Lung (tissue), 12 donors: ENCODE measurements around the gene TRIM47. TPM values are rescaled to one million over a fixed set of nuclear protein-coding genes. Genes with fewer than 3 reads are reported as not detected.
A peak's percentile ranks its signal among the peaks of the same experiment; 100 is the strongest.

Experiments used
- ATAC-seq: fragments of 200-7000 bp; cut with Tn5 transposase; one replicate; pipeline ENCODE4 v1.9.1; 2020; ENCODE audit warnings: moderate number of reproducible peaks; ENCODE audit not compliant: insufficient read depth, low FRiP score
- DNase-seq, 3 donors: peaks; one replicate each; pipeline ENCODE4 v3.0.0-alpha.2; 2013 to 2017
- H3K27ac ChIP-seq, 2 donors: one replicate each; pipeline ENCODE4 v1.5.1; 2013; ENCODE audit warnings: mild to moderate bottlenecking in 2 of 2, moderate library complexity in 2 of 2, control low read depth in 1 of 2, inconsistent platforms in 1 of 2, low read depth in 1 of 2, low read length in 1 of 2
- H3K27me3 ChIP-seq, 3 donors: one replicate each; pipeline ENCODE4 v1.5.1; 2013; ENCODE audit warnings: low read length in 2 of 3; ENCODE audit not compliant: control insufficient read depth in 3 of 3, insufficient read depth in 3 of 3
- H3K36me3 ChIP-seq, 4 donors: one replicate each; pipeline ENCODE4 v1.5.1; 2013; ENCODE audit warnings: low read length in 4 of 4, mild to moderate bottlenecking in 1 of 4, moderate library complexity in 1 of 4; ENCODE audit not compliant: control insufficient read depth in 4 of 4, insufficient read depth in 4 of 4
- H3K4me1 ChIP-seq, 5 donors: one replicate each; pipeline ENCODE4 v1.5.1; 2013; ENCODE audit warnings: low read length in 5 of 5, mild to moderate bottlenecking in 2 of 5, moderate library complexity in 1 of 5; ENCODE audit not compliant: control insufficient read depth in 5 of 5, insufficient read depth in 5 of 5
- H3K4me3 ChIP-seq: one replicate; pipeline ENCODE4 v1.5.1; 2013; ENCODE audit warnings: mild to moderate bottlenecking, control low read depth, moderate library complexity
- H3K9ac ChIP-seq, 2 donors: one replicate each; pipeline ENCODE4 v1.5.1; 2013; ENCODE audit warnings: low read length in 2 of 2, control low read depth in 1 of 2; ENCODE audit not compliant: insufficient read depth in 1 of 2
- H3K9me3 ChIP-seq, 4 donors: one replicate each; pipeline ENCODE4 v1.5.1; 2013; ENCODE audit warnings: low read length in 3 of 4, mild to moderate bottlenecking in 1 of 4, moderate library complexity in 1 of 4; ENCODE audit not compliant: control insufficient read depth in 4 of 4, insufficient read depth in 3 of 4
- CTCF ChIP-seq: IDR thresholded peaks from 2 replicates; pipeline ENCODE4 v1.5.1; 2012; ENCODE audit warnings: mild to moderate bottlenecking; ENCODE audit errors: control extremely low read depth, extremely low read depth
- WGBS, 2 donors: extraction: QIAGEN DNeasy Blood & Tissue Kit; methylation state at CpG; one replicate each; pipeline ENCODE4 v1.1.7; 2013; 5-methylcytosine and 5-hydroxymethylcytosine counted together
- polyA plus RNA-seq, 2 donors: library from polyadenylated mRNA; stranded (reverse); fragments of 200-250 nt; gene quantifications; one replicate each; pipeline ENCODE4 v1.2.1, GENCODE V29; 2013
- total RNA-seq, 2 donors: library from RNA; depleted of rRNA in 1 of 2; stranded (reverse); fragments of >200 nt in 1 of 2; gene quantifications; one replicate each; pipeline ENCODE4 v1.2.1, GENCODE V29; 2014 to 2021
- donor health status: control.
- donor health status: control.
- donor health status: Bipolar disorder and iron deficiency.
- donor health status: healthy.
- donor health status: DM: yes; HTN: yes; CAD: no.

Gene TRIM47
- total and polyA plus RNA-seq, 4 donors: 22.9 to 78.3 (median 28.0) TPM

- Histone ChIP-seq H3K36me3 (peaks cover 0 to 2% (median 0%) of the 10 kb centered on the region in 4 donors), H3K9me3 (no peaks in the 10 kb centered on the region), H3K4me1 (peaks cover 0 to 12% (median 1%) of the 10 kb centered on the region in 5 donors), H3K27ac (no peak overlapping the region), H3K9ac (no peak overlapping the region), H3K27me3 (no peaks in the 10 kb centered on the region), H3K4me3 (no peak overlapping the region)
- no peak for TF ChIP-seq CTCF
- WGBS, 2 donors: 85 to 92% methylated on average over 13 to 15 of the region's 15 CpGs
- ATAC-seq: no peak
- no peak for DNase-seq
These were observed 3.5 kb upstream of the TRIM47 start for GRCh38 chr17:75881678-75882454.

GRCh38 chr17:75880266-75880665 is 1.9 kb upstream of the TRIM47 start:
- Histone ChIP-seq H3K4me3 (no peak overlapping the region), H3K9me3 (no peaks in the 10 kb centered on the region), H3K27ac (no peak overlapping the region), H3K27me3 (no peaks in the 10 kb centered on the region), H3K4me1 (peaks cover 0 to 25% (median 13%) of the 10 kb centered on the region in 5 donors), H3K9ac (no peak overlapping the region), H3K36me3 (peaks cover 0 to 7% (median 2%) of the 10 kb centered on the region in 4 donors)
- DNase-seq: no peak
- 82 to 84% methylated on average over 7 of the region's 7 CpGs for WGBS, 2 donors
- no peak for ATAC-seq
- TF ChIP-seq CTCF: no peak

- ATAC-seq (peak; percentile 48), DNase-seq (peak; percentile 80 to 82 (median 80))
- H3K36me3 ChIP-seq: peaks cover 0 to 11% (median 7%) of the 10 kb centered on the region in 4 donors
- WGBS, 2 donors: 1% methylated on average over 55 to 56 of the region's 56 CpGs
- TF ChIP-seq CTCF: peak; percentile 36
- no peaks in the 10 kb centered on the region for H3K9me3 ChIP-seq
- H3K27me3 ChIP-seq: no peaks in the 10 kb centered on the region
- H3K27ac ChIP-seq: peak overlapping the region; percentile 93 to 94
- H3K4me1 ChIP-seq: peaks cover 0 to 30% (median 16%) of the 10 kb centered on the region in 5 donors
- peak overlapping the region in 1 of 2 donors; percentile 40 for H3K9ac ChIP-seq
- H3K4me3 ChIP-seq: peak overlapping the region; percentile 58
These were observed 618 bp downstream of the TRIM47 start for GRCh38 chr17:75877752-75878173.
